ENCODE data around the gene WNK3. TPM values are rescaled to one million over a fixed set of nuclear protein-coding genes. Genes with fewer than 3 reads are reported as not detected.

WNK3 gene
- total RNA-seq, 2 experiments from 2014 or later, result 0.03 to 0.05 TPM

DNA sequence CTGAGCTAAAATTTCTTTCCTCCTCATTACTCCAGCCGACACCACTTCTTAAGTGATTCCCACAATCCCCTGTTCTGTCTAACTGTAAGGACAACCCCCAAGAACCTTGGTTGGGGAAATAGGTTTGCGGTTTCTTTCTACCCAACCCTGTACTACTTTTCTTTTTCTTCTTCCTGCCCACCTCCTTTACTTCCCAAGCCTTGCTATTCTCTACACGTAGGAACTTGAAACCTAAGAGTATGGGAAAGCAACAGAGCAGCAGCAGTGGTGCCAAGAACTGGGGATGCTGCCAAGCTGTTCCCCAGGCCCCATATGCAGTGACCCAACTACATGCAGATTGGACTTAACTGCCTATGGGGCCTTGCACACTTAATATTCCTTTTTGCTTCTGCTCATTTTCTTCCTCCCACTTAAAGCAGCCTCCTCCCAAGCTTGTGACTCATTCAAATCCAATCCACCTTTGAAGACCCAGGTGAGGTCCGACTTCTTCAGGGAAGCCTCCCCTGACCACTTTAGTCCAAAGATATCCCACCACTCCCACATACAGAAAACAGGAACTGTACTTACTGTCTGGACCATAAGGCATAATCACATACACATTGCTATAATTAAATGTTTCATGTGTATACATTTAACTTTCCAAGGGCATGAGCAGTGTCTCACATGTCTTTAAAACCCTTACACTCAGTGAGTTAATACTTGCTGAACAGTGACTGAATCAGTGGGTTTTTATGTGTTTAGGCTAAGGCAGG, 176.5 kb downstream of the WNK3 start:
- ChIA-PET POLR2A (interaction anchor here (0.7 to 4.1 kb wide), 3 partner anchors 138 to 497 kb away, joined by 3 to 27 read pairs (median 3); partner anchors contain the start of gene PHF8), CTCF (interaction anchor here (1.1 kb wide), 1 partner anchor 819 kb away, joined by 3 read pairs; the partner anchor contains the start of gene APEX2)
- ATAC-seq, result no peak
- no peak for DNase-seq
- H3K4me1 Mint-ChIP-seq (ENCODE audit: low read depth), result peaks cover 52% of the 10 kb centered on the region
- peak overlapping the region; percentile 71 for H3K4me3 Mint-ChIP-seq
- H3K27me3 Mint-ChIP-seq (ENCODE audit: low read depth), result no peaks in the 10 kb centered on the region
- peaks cover 39% of the 10 kb centered on the region for H3K36me3 Mint-ChIP-seq (ENCODE audit: low read depth)
- H3K9me3 Mint-ChIP-seq (ENCODE audit: insufficient read depth), result no peaks in the 10 kb centered on the region
- peak overlapping the region; percentile 80 for H3K27ac Mint-ChIP-seq

DNA sequence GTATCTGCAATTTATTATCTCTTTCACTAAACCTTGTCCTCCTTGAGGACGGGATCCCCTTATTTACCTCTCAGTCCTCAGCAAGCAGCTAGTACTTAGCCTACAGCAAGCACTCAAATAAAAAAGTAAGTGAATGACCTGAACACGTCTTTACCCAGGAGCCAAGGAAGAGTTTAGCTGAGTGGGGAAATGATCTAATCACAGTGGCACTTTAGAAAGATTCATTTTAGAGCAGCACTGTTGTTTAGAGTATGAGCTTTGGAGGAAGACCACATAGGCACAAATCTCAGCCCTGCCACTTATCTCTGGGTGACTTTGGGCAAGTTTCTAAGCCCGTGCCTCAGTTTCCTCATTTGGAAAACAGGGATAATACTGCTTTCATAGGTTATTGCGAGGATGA, 177.4 kb downstream of the WNK3 start:
- no peaks in the 10 kb centered on the region for H3K27me3 Mint-ChIP-seq (ENCODE audit: low read depth)
- ChIA-PET CTCF (interaction anchor here (1.1 kb wide), 1 partner anchor 820 kb away, joined by 3 read pairs; the partner anchor contains the start of gene APEX2), POLR2A (interaction anchor here (0.7 to 4.1 kb wide), 3 partner anchors 137 to 496 kb away, joined by 3 to 27 read pairs (median 3); partner anchors contain the start of gene PHF8)
- ATAC-seq, result no peak
- H3K9me3 Mint-ChIP-seq (ENCODE audit: insufficient read depth), result no peaks in the 10 kb centered on the region
- H3K4me1 Mint-ChIP-seq (ENCODE audit: low read depth), result peaks cover 52% of the 10 kb centered on the region
- H3K27ac Mint-ChIP-seq, result peak overlapping the region; percentile 80
- peak overlapping the region; percentile 71 for H3K4me3 Mint-ChIP-seq
- peaks cover 39% of the 10 kb centered on the region for H3K36me3 Mint-ChIP-seq (ENCODE audit: low read depth)
- no peak for DNase-seq

GRCh38 chrX:54178100-54178940, 179.5 kb downstream of the WNK3 start:
- Mint-ChIP-seq H3K4me3 (no peak overlapping the region), H3K27me3 (ENCODE audit: low read depth) (no peaks in the 10 kb centered on the region), H3K4me1 (ENCODE audit: low read depth) (peaks cover 49% of the 10 kb centered on the region), H3K36me3 (ENCODE audit: low read depth) (peaks cover 48% of the 10 kb centered on the region), H3K27ac (no peak overlapping the region), H3K9me3 (ENCODE audit: insufficient read depth) (no peaks in the 10 kb centered on the region)
- DNase-seq (no peak), ATAC-seq (no peak)
- ChIA-PET POLR2A (no interaction called here), CTCF (no interaction called here)

DNA sequence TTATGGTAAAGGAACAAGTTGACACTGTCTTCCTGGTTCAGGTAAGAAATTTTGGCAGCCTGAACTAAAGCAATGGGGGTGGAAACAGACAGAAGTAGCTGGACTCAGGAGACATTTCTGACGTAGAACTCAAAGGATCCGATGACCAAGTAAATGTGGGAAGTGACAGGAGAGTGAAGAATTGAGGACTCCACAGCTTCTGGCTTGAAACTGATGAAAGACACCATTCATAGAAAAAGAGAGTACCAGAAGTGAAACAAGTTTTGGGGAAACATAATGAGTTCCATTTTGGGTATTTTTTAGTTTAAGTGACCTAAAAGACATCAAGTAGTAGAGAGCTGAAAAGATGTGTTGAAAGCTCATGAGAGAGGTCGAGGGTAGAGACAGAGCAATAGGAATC, 180.5 kb downstream of the WNK3 start:
- peaks cover 48% of the 10 kb centered on the region for H3K36me3 Mint-ChIP-seq (ENCODE audit: low read depth)
- H3K27me3 Mint-ChIP-seq (ENCODE audit: low read depth), result no peaks in the 10 kb centered on the region
- CTCF ChIA-PET, result interaction anchor here (1.1 kb wide), 1 partner anchor 609 kb away, joined by 3 read pairs; no protein-coding TSS in a partner anchor
- H3K9me3 Mint-ChIP-seq (ENCODE audit: insufficient read depth), result no peaks in the 10 kb centered on the region
- POLR2A ChIA-PET, result no interaction called here
- H3K4me3 Mint-ChIP-seq, result no peak overlapping the region
- no peak for DNase-seq
- no peak overlapping the region for H3K27ac Mint-ChIP-seq
- H3K4me1 Mint-ChIP-seq (ENCODE audit: low read depth), result peaks cover 49% of the 10 kb centered on the region
- ATAC-seq, result no peak

- ChIA-PET CTCF (no interaction called here), POLR2A (no interaction called here)
- H3K27ac Mint-ChIP-seq, result no peak overlapping the region
- peaks cover 17% of the 10 kb centered on the region for H3K4me1 Mint-ChIP-seq (ENCODE audit: low read depth)
- no peaks in the 10 kb centered on the region for H3K27me3 Mint-ChIP-seq (ENCODE audit: low read depth)
- H3K9me3 Mint-ChIP-seq (ENCODE audit: insufficient read depth), result no peaks in the 10 kb centered on the region
- no peak for ATAC-seq
- DNase-seq, result no peak
- no peak overlapping the region for H3K4me3 Mint-ChIP-seq
- peaks cover 34% of the 10 kb centered on the region for H3K36me3 Mint-ChIP-seq (ENCODE audit: low read depth)
These were observed 184.1 kb downstream of the WNK3 start for GRCh38 chrX:54173791-54174190.

GRCh38 chrX:54172455-54172854, 185.4 kb downstream of the WNK3 start:
- ATAC-seq (no peak), DNase-seq (no peak)
- POLR2A ChIA-PET, result no interaction called here
- Mint-ChIP-seq H3K4me1 (ENCODE audit: low read depth) (peaks cover 6% of the 10 kb centered on the region), H3K27me3 (ENCODE audit: low read depth) (no peaks in the 10 kb centered on the region), H3K27ac (no peak overlapping the region), H3K4me3 (no peak overlapping the region), H3K9me3 (ENCODE audit: insufficient read depth) (no peaks in the 10 kb centered on the region), H3K36me3 (ENCODE audit: low read depth) (peaks cover 28% of the 10 kb centered on the region)
- CTCF ChIA-PET, result no interaction called here

DNA sequence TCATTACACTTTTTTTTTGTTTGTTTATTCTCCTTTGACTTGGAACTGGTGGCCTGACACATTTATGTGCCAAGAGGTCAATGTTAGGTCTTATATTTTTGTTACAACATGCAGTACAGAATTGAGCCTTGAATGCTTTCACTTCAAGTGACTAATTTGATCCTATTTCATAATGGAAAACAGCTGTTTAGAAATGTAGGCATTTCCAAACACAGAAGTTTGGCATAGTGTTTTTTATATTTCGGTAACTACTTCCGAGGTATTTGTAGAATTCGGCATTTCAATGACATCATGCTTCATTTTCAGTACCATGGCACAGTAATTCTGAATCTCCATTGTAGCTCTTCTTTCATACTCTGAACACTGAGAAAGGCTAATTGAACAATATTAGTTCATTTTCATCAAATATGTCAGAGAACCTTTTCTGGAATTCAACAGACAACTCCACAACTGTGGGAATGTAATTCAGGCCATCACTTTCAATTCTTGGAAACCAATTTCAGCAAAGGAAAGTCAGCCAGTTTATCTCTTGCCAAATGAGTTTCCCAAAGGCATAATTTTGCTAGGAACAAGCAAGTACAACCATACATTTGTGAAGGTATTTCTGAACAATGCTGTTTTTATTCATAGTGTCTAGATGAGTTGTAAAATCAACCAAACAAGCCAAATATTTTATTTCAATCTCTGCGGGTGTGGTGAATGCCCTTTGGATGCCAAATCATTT, 186.2 kb downstream of the WNK3 start:
- ATAC-seq, result no peak
- H3K9me3 Mint-ChIP-seq (ENCODE audit: insufficient read depth), result no peaks in the 10 kb centered on the region
- peaks cover 20% of the 10 kb centered on the region for H3K36me3 Mint-ChIP-seq (ENCODE audit: low read depth)
- ChIA-PET CTCF (no interaction called here), POLR2A (no interaction called here)
- DNase-seq, result no peak
- H3K4me1 Mint-ChIP-seq (ENCODE audit: low read depth), result no peaks in the 10 kb centered on the region
- H3K4me3 Mint-ChIP-seq, result no peak overlapping the region
- no peaks in the 10 kb centered on the region for H3K27me3 Mint-ChIP-seq (ENCODE audit: low read depth)
- H3K27ac Mint-ChIP-seq, result no peak overlapping the region

GRCh38 chrX:54171091-54171490, 186.8 kb downstream of the WNK3 start:
- Mint-ChIP-seq H3K9me3 (ENCODE audit: insufficient read depth) (no peaks in the 10 kb centered on the region), H3K27ac (no peak overlapping the region), H3K36me3 (ENCODE audit: low read depth) (peaks cover 16% of the 10 kb centered on the region), H3K4me3 (no peak overlapping the region), H3K4me1 (ENCODE audit: low read depth) (no peaks in the 10 kb centered on the region), H3K27me3 (ENCODE audit: low read depth) (no peaks in the 10 kb centered on the region)
- no peak for ATAC-seq
- POLR2A ChIA-PET, result no interaction called here
- CTCF ChIA-PET, result no interaction called here
- no peak for DNase-seq

DNA sequence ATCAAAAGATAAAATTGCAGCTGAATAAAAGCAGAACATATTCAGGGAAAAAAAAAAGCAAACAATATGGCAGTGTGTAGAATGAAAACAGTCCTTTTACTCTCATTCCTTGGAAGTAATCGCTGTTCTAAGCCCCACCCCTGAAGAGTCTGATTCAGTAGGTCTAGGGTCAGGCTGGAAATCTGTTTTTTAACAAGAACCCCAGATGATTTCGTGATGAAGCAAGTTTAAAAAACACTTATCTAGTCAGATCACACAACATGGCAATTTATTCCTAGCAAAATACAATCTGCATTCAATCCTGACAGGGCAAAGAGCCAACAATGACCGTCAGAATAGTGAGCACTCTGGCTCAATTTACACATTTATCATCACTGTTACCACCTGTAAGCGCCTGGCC, 190.9 kb downstream of the WNK3 start:
- Mint-ChIP-seq H3K9me3 (ENCODE audit: insufficient read depth) (no peaks in the 10 kb centered on the region), H3K36me3 (ENCODE audit: low read depth) (peaks cover 3% of the 10 kb centered on the region), H3K27ac (no peak overlapping the region), H3K4me3 (no peak overlapping the region), H3K4me1 (ENCODE audit: low read depth) (no peaks in the 10 kb centered on the region), H3K27me3 (ENCODE audit: low read depth) (no peaks in the 10 kb centered on the region)
- ATAC-seq (no peak), DNase-seq (no peak)
- ChIA-PET CTCF (no interaction called here), POLR2A (no interaction called here)

- Mint-ChIP-seq H3K36me3 (ENCODE audit: low read depth) (peaks cover 4% of the 10 kb centered on the region), H3K27me3 (ENCODE audit: low read depth) (no peaks in the 10 kb centered on the region), H3K4me3 (no peak overlapping the region), H3K27ac (no peak overlapping the region), H3K4me1 (ENCODE audit: low read depth) (peaks cover 2% of the 10 kb centered on the region), H3K9me3 (ENCODE audit: insufficient read depth) (no peaks in the 10 kb centered on the region)
- CTCF ChIA-PET, result no interaction called here
- POLR2A ChIA-PET, result no interaction called here
- ATAC-seq (no peak), DNase-seq (no peak)
These were observed 200.3 kb downstream of the WNK3 start for GRCh38 chrX:54157561-54157960.

Data from activated CD8-positive, alpha-beta T cell treated with anti-CD3 and anti-CD28 coated beads, Interleukin-2, amount 10 ng/mL, durations not matched to agents 7 days and 5 days (primary cell).